GM12801 (cell line): ENCODE results near the gene BOLL.

Experiments used
- CTCF ChIP-seq: IDR thresholded peaks from one replicate; pipeline ENCODE4 v1.5.1; 2011; ENCODE audit warnings: control low read depth; ENCODE audit not compliant: insufficient read length; ENCODE audit errors: extremely low read depth

BOLL gene

GRCh38 chr2:197717863-197718262, 67.3 kb downstream of the BOLL start:
- no peak for TF ChIP-seq CTCF

- TF ChIP-seq CTCF = no peak
Observed at GRCh38 chr2:197713271-197713670, 71.8 kb downstream of the BOLL start.

- no peak for TF ChIP-seq CTCF
Observed at GRCh38 chr2:197711578-197711977, 73.5 kb downstream of the BOLL start.

GRCh38 chr2:197710424-197711042, 74.6 kb downstream of the BOLL start:
- TF ChIP-seq CTCF = no peak

- no peak for TF ChIP-seq CTCF
Observed at GRCh38 chr2:197708331-197708730, 76.8 kb downstream of the BOLL start.

- no peak for TF ChIP-seq CTCF
Observed at GRCh38 chr2:197707316-197708213, 77.6 kb downstream of the BOLL start.

GRCh38 chr2:197706839-197707207, 78.3 kb downstream of the BOLL start:
- TF ChIP-seq CTCF = no peak
